Fibroblast of skin of left biceps (primary cell): ENCODE data around the gene SHOX.

ENCODE experiments used
- DNase-seq, 2 experiments: peaks; one replicate each; pipeline ENCODE4 v3.0.0-alpha.2; 2013; ENCODE audit warnings: low read depth in 2 of 2

SHOX gene

GRCh38 chrX:666762-667720 is 36.5 kb downstream of the SHOX start:
- DNase-seq, result no peak

- no peak for DNase-seq
Measured at GRCh38 chrX:670645-671044, 40.1 kb downstream of the SHOX start.

GRCh38 chrX:672931-673330 is 42.3 kb downstream of the SHOX start:
- DNase-seq, result no peak

GRCh38 chrX:675279-675954 is 44.8 kb downstream of the SHOX start:
- DNase-seq, result no peak

- no peak for DNase-seq
Measured at GRCh38 chrX:675955-676295, 45.3 kb downstream of the SHOX start.

GRCh38 chrX:677376-677775 is 46.8 kb downstream of the SHOX start:
- DNase-seq, result no peak

GRCh38 chrX:679291-679979 is 48.8 kb downstream of the SHOX start:
- DNase-seq, result no peak

- DNase-seq, result no peak
Measured at GRCh38 chrX:680062-680461, 49.5 kb downstream of the SHOX start.

- no peak for DNase-seq
Measured at GRCh38 chrX:681989-682388, 51.4 kb downstream of the SHOX start.

GRCh38 chrX:682892-683291 is 52.3 kb downstream of the SHOX start:
- DNase-seq, result no peak

- no peak for DNase-seq
Measured at GRCh38 chrX:683576-683975, 53.0 kb downstream of the SHOX start.

- no peak for DNase-seq
Measured at GRCh38 chrX:685120-686032, 54.8 kb downstream of the SHOX start.

GRCh38 chrX:689983-690382 is 59.4 kb downstream of the SHOX start:
- no peak for DNase-seq

- no peak for DNase-seq
Measured at GRCh38 chrX:694800-695199, 64.2 kb downstream of the SHOX start.

GRCh38 chrX:698206-698605 is 67.6 kb downstream of the SHOX start:
- no peak for DNase-seq

GRCh38 chrX:700936-701335 is 70.3 kb downstream of the SHOX start:
- DNase-seq, result no peak

GRCh38 chrX:701673-702072 is 71.1 kb downstream of the SHOX start:
- no peak for DNase-seq

- DNase-seq, result no peak
Measured at GRCh38 chrX:703466-703865, 72.9 kb downstream of the SHOX start.

- peak; percentile 45 to 63 for DNase-seq
Measured at GRCh38 chrX:703866-704265, 73.3 kb downstream of the SHOX start.
